Measurements from ENCODE around the gene GLIPR2. TPM values are rescaled to one million over a fixed set of nuclear protein-coding genes. Genes with fewer than 3 reads are reported as not detected.

Gene GLIPR2
- total RNA-seq, 2 donors from 2014 or later = 38.6 to 54.2 TPM

GRCh38 chr9:36138901-36139300 is 2.4 kb downstream of the GLIPR2 start:
- Histone ChIP-seq H3K36me3 (ENCODE audit: control insufficient read depth, insufficient read depth, low read length) (peaks cover 5% of the 10 kb centered on the region), H3K9ac (ENCODE audit: extremely low read depth, low read length, poor library complexity, severe bottlenecking) (no peak overlapping the region), H3K27ac (ENCODE audit: low read depth, low read length) (no peak overlapping the region), H3K4me3 (ENCODE audit: low read length) (no peak overlapping the region), H3K9me3 (ENCODE audit: control insufficient read depth, low read length) (no peaks in the 10 kb centered on the region), H3K4me1 (ENCODE audit: control insufficient read depth, insufficient read depth, low read length) (no peaks in the 10 kb centered on the region), H3K27me3 (ENCODE audit: control insufficient read depth, insufficient read depth, low read length, poor library complexity, severe bottlenecking) (peaks cover 16% of the 10 kb centered on the region)
- peaks cover 35% of the 10 kb centered on the region for H3K4me1 Mint-ChIP-seq
- no peak overlapping the region for H3K27ac Mint-ChIP-seq
- H3K4me3 Mint-ChIP-seq = no peak overlapping the region
- 94% methylated on average over 5 of the region's 5 CpGs for WGBS, 2 experiments (ENCODE audit: insufficient coverage in 1 of 2, insufficient read length in 1 of 2)
- peaks cover 5% of the 10 kb centered on the region for H3K36me3 Mint-ChIP-seq (ENCODE audit: low read depth)
- no peak for DNase-seq
- TF ChIP-seq CTCF (conservative IDR thresholded peaks at IDR 0.05) = no peak
- peaks cover 49% of the 10 kb centered on the region for H3K27me3 Mint-ChIP-seq (ENCODE audit: insufficient read depth)
- no peaks in the 10 kb centered on the region for H3K9me3 Mint-ChIP-seq

GRCh38 chr9:36140086-36141084 is 3.9 kb downstream of the GLIPR2 start:
- WGBS, 2 experiments (ENCODE audit: insufficient coverage in 1 of 2, insufficient read length in 1 of 2) = 85 to 90% methylated on average over 3 to 11 of the region's 11 CpGs
- H3K9me3 ChIP-seq (ENCODE audit: control insufficient read depth, low read length) = peaks cover 7% of the 10 kb centered on the region
- H3K27ac ChIP-seq (ENCODE audit: low read depth, low read length) = no peak overlapping the region
- no peak for TF ChIP-seq CTCF (conservative IDR thresholded peaks at IDR 0.05)
- peaks cover 20% of the 10 kb centered on the region for H3K36me3 ChIP-seq (ENCODE audit: control insufficient read depth, insufficient read depth, low read length)
- no peak overlapping the region for H3K9ac ChIP-seq (ENCODE audit: extremely low read depth, low read length, poor library complexity, severe bottlenecking)
- no peak overlapping the region for H3K27ac Mint-ChIP-seq
- H3K27me3 ChIP-seq (ENCODE audit: control insufficient read depth, insufficient read depth, low read length, poor library complexity, severe bottlenecking) = peaks cover 16% of the 10 kb centered on the region
- H3K4me1 Mint-ChIP-seq = peaks cover 27% of the 10 kb centered on the region
- no peaks in the 10 kb centered on the region for H3K4me1 ChIP-seq (ENCODE audit: control insufficient read depth, insufficient read depth, low read length)
- no peak overlapping the region for H3K4me3 ChIP-seq (ENCODE audit: low read length)
- peaks cover 18% of the 10 kb centered on the region for H3K36me3 Mint-ChIP-seq (ENCODE audit: low read depth)
- H3K27me3 Mint-ChIP-seq (ENCODE audit: insufficient read depth) = peaks cover 40% of the 10 kb centered on the region
- H3K9me3 Mint-ChIP-seq = peaks cover 2% of the 10 kb centered on the region
- DNase-seq = peak; percentile 32
- H3K4me3 Mint-ChIP-seq = no peak overlapping the region

GRCh38 chr9:36141288-36141687 is 4.8 kb downstream of the GLIPR2 start:
- Mint-ChIP-seq H3K4me1 (peaks cover 20% of the 10 kb centered on the region), H3K27ac (no peak overlapping the region), H3K9me3 (peaks cover 11% of the 10 kb centered on the region), H3K36me3 (ENCODE audit: low read depth) (peaks cover 27% of the 10 kb centered on the region), H3K4me3 (no peak overlapping the region), H3K27me3 (ENCODE audit: insufficient read depth) (peaks cover 34% of the 10 kb centered on the region)
- DNase-seq = peak; percentile 81
- WGBS, 2 experiments (ENCODE audit: insufficient coverage in 1 of 2, insufficient read length in 1 of 2) = 89 to 90% methylated on average over 4 of the region's 4 CpGs
- no peaks in the 10 kb centered on the region for H3K4me1 ChIP-seq (ENCODE audit: control insufficient read depth, insufficient read depth, low read length)
- peaks cover 29% of the 10 kb centered on the region for H3K36me3 ChIP-seq (ENCODE audit: control insufficient read depth, insufficient read depth, low read length)
- H3K4me3 ChIP-seq (ENCODE audit: low read length) = no peak overlapping the region
- TF ChIP-seq CTCF (conservative IDR thresholded peaks at IDR 0.05) = peak; percentile 69
- no peak overlapping the region for H3K9ac ChIP-seq (ENCODE audit: extremely low read depth, low read length, poor library complexity, severe bottlenecking)
- H3K27me3 ChIP-seq (ENCODE audit: control insufficient read depth, insufficient read depth, low read length, poor library complexity, severe bottlenecking) = peaks cover 16% of the 10 kb centered on the region
- no peak overlapping the region for H3K27ac ChIP-seq (ENCODE audit: low read depth, low read length)
- peaks cover 16% of the 10 kb centered on the region for H3K9me3 ChIP-seq (ENCODE audit: control insufficient read depth, low read length)
